Stimulated activated effector memory CD8-positive, alpha-beta T cell treated with anti-CD3 and anti-CD28 coated beads, Interleukin-12 subunit alpha, Interleukin-12 subunit beta, amount 100 ng/mL, for 72 hours (primary cell): ENCODE results near the gene HOXC10.
A peak's percentile ranks its signal among the peaks of the same experiment; 100 is the strongest.

ENCODE experiments used
- ATAC-seq: fragments of 150-1000 bp; cut with Tn5 transposase; 2 replicates; pipeline ENCODE4 v1.10.0; 2021
- DNase-seq, 2 donors: peaks; one replicate each; pipeline ENCODE4 v3.0.0; 2021 to 2022; ENCODE audit warnings: low spot score in 2 of 2
- H3K27ac Mint-ChIP-seq: one replicate; pipeline ENCODE4 v1.8.0; 2022; ENCODE audit warnings: mild to moderate bottlenecking, mixed read lengths
- H3K36me3 Mint-ChIP-seq: one replicate; pipeline ENCODE4 v1.8.0; 2022; ENCODE audit warnings: mild to moderate bottlenecking, mixed read lengths
- H3K4me1 Mint-ChIP-seq: one replicate; pipeline ENCODE4 v1.8.0; 2022; ENCODE audit warnings: mixed read lengths
- H3K4me3 Mint-ChIP-seq: one replicate; pipeline ENCODE4 v1.8.0; 2022; ENCODE audit warnings: mild to moderate bottlenecking, mixed read lengths
- H3K9me3 Mint-ChIP-seq: one replicate; pipeline ENCODE4 v1.8.0; 2022; ENCODE audit warnings: mixed read lengths

The HOXC10 gene

DNA sequence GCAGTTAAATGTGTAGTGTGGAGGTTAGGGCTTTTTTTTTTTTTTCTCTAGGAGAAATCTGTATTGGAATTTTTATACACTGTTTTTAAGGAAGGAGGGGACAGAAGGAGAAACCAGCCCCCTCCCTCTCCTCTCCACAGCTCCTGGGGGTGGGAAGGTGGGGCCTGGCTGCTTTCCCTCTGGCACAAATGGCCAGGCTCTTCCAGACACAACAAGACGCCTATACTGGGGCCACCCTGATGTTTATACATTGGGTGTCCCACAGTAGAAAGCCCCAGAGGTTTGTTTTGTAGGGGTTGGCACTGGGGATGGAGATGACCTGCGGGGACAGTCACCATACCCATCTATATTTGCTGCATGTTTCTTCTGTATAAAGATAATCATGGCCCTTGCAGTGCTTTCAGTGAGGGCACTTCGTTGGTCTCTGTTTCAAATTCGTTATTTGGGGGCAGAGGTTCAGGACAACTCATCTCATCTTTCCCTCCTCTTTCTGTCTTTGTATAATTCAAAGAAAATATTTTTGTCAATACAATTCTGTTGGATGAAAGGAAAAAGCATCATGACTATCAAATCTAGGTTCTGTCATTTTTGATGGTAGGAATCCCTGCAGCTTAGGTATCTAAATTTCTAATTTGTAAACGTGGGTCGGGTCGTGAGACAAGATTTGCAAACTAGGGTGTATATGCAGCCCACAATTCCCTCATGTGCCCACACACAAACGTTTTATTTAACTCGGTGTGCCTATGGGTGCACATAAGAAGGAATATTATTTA lies 7.9 kb upstream of the HOXC10 start:
- ATAC-seq: no peak
- H3K4me1 Mint-ChIP-seq: peaks cover 32% of the 10 kb centered on the region
- H3K36me3 Mint-ChIP-seq: peaks cover 4% of the 10 kb centered on the region
- H3K9me3 Mint-ChIP-seq: no peaks in the 10 kb centered on the region
- H3K27ac Mint-ChIP-seq: no peak overlapping the region
- no peak for DNase-seq
- H3K4me3 Mint-ChIP-seq: no peak overlapping the region

DNA sequence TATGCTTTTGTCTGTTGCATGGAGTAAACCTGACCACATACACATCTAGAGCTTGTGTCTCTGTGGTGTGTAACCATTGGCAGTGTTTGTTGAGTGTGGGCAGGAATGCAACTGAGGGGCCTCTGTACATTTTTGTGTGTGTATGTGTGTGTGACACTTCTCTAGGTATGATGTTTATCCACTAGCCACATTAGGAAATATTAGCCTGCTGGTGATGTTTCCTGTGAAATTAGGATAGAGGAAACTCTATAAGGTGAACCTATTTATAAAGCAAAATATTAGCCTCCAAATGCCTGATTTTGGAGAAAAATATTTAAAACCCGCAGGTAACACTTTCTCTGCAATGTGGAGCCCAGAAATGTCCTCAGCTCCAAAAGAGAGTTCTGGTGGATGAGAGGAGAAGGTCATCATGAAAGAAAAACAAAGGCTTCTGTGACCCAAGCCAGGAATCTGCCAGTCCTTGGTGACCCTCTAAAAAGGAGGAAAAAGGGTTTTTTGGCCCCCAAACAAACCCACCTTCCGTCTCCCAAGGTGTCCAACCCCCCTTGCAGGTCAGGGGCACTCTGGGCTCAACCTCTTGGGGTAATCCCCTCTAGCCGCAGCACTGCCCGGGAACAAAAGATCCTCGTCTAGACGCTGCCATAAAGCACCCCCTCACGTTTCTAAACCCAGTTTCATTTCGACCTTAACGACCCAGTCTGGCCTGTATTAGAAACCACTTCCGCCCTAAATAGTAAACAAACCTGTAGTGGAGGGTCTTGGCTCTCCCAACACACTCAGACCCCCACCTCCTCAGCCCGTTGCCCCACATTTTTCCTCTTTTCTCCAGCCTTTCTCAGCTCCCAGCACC lies 7.1 kb upstream of the HOXC10 start:
- Mint-ChIP-seq H3K36me3 (peaks cover 4% of the 10 kb centered on the region), H3K4me1 (peaks cover 32% of the 10 kb centered on the region), H3K4me3 (no peak overlapping the region), H3K27ac (no peak overlapping the region), H3K9me3 (no peaks in the 10 kb centered on the region)
- DNase-seq: no peak
- ATAC-seq: no peak

DNA sequence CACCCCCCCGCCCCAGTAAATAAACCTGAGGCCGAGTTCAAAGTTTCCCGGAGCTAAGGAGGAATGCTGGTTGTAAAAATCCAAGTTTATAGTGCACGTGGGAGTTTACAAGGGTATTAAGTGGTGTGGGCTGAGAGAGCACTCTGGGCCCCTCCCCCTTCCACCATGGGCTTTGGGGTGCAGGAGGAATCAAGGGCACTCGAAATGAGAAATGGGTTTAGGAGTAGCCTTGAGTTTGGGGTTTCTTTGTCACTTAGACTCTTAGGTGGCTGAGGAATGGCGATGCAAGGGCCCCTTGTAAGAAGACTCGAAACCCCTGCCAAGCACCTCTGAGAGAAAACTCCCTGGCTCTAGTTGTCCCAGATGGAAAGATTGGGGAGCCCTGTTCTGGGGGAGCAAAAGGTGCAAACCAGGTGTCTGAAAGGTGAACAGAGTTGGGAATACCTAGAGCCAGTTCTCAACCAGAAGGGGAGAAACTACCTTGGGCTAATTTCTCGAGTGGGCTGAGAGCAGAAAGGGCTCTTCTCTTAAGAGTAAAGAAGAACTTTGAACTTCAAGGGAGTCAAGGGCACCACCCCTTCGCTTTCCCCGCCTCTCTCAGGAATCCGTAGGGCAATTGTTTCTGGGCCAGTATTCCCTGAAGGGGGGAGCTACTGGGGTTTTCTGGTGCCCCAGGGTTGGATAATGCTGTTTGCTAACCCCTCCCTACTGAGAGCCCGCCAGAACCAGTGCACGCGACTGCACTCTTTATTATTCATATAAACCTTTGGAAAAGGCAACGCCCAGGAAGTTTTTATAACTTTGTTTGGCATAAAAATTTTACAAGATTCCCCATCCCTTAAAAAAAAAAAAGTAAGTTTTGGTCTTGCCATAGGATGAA lies 6.2 kb upstream of the HOXC10 start:
- no peak overlapping the region for H3K27ac Mint-ChIP-seq
- no peak overlapping the region for H3K4me3 Mint-ChIP-seq
- no peak for ATAC-seq
- peaks cover 4% of the 10 kb centered on the region for H3K36me3 Mint-ChIP-seq
- H3K4me1 Mint-ChIP-seq: peaks cover 30% of the 10 kb centered on the region
- no peaks in the 10 kb centered on the region for H3K9me3 Mint-ChIP-seq
- DNase-seq: no peak

DNA sequence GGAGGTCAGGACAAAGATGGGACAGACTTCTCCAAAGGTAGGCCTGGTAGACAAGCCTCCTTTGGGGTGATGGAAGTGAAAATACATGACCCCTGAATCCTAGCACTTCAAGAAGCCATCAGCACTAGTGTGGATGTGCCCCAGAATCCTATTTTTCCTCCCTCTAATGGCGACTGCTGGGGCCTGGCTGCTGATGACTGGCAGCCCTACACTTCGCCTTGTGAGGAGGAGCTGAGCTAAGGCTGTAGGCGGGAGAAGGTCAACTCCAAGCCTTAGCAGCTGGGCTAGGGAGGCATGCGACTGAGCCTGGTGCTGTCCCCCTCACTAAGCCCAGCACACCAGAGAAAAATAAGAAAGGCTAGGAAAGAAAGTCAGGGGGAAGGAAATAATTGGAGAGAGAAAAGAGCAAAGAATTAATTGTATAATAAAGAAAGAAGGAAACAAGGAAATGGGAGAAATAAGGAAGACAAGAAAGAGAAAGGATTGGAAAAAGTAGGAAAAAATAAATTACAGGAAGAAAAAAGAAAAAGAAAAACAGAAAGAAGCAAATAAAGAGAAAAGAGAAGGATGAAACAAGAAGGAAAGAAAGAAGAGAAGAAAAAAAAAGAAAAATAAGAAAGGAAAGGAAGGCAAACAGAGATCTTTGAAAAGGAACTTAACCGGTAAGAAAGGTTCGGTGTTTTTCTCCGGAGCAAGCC lies 4.7 kb upstream of the HOXC10 start:
- Mint-ChIP-seq H3K9me3 (no peaks in the 10 kb centered on the region), H3K36me3 (peaks cover 12% of the 10 kb centered on the region), H3K4me3 (no peak overlapping the region), H3K27ac (no peak overlapping the region), H3K4me1 (peaks cover 33% of the 10 kb centered on the region)
- no peak for ATAC-seq
- no peak for DNase-seq

DNA sequence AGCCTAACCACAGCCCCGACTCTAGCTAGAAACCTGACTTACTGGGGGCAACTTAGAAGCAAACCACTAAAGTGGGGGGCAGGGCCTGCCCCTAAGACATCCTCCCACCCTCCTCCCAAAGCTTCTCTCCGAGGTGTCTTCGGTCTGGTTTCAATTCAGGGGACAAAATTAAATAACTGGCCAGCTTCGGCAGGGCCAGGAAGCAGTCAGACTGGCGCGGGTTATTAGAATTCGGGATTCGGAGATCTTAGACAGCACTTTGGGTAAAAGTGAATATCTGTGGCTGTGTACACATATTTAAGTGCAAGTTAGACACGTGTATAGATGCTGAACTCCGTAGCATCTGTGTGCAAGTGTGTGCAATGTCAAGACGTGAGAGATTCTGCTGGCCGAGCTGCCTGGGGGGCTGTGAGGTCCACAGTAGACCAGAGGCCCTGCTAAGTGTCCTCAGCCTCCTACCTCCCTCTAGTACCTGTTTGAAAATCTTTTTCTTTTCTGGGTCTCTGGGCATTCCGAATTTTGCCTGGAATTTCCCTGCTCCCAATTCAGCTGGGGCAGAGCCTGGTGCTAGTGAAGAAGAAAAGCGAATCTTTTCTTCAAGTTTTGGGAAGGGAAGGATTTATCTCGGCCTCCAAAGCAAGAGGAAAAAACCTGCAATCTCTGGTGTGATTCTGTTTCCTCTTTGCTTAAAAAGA lies 4.0 kb upstream of the HOXC10 start:
- Mint-ChIP-seq H3K36me3 (peaks cover 13% of the 10 kb centered on the region), H3K27ac (no peak overlapping the region), H3K9me3 (no peaks in the 10 kb centered on the region), H3K4me1 (peaks cover 32% of the 10 kb centered on the region), H3K4me3 (no peak overlapping the region)
- ATAC-seq: no peak
- no peak for DNase-seq

DNA sequence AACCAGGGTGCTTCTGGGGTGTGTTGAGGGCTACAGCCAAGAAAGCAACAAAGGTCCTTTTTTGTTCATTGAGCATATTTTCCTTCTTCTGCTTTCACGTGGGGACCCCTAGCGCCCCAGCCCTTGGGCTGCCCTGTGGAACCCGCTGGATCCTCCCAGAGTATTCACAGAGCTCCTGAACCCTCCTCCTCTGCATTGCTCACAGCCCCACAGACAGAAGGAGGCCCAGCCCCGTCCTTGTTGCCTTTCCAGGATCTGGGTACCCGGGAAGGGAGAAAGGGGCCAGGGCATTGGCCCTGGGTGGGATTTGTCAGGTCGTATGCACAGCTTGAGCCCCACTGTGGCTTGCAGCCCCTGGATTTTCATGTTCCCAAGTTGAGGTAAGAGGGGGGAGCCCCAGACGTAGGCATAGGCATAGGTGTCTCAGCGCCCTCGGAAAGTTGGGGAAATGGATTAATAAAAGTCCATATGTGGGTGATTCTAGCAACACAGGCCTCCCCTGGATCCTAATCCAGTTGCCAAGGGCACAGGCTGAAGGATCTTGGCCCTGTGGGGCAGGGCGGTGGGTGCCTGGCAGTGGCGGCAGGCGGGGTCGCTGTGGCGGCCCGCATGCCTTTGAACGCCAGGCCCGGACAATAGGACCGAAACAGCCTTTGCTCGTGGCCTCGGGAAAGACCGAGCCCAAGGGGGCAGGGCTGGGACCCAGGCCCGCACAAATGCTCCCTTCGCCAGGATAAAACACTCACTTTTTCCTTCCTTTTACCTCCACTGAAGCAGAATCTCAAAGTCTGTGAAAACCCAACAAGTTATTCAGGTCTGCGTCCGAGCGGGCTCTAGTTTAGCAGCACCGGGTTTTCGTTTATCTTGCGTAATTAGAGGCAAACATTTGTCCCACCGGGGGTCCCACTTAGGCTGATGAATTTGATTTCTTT lies 3.0 kb upstream of the HOXC10 start:
- no peak for ATAC-seq
- H3K36me3 Mint-ChIP-seq: peaks cover 13% of the 10 kb centered on the region
- no peak overlapping the region for H3K4me3 Mint-ChIP-seq
- H3K27ac Mint-ChIP-seq: no peak overlapping the region
- H3K9me3 Mint-ChIP-seq: no peaks in the 10 kb centered on the region
- H3K4me1 Mint-ChIP-seq: peaks cover 36% of the 10 kb centered on the region
- DNase-seq: no peak

DNA sequence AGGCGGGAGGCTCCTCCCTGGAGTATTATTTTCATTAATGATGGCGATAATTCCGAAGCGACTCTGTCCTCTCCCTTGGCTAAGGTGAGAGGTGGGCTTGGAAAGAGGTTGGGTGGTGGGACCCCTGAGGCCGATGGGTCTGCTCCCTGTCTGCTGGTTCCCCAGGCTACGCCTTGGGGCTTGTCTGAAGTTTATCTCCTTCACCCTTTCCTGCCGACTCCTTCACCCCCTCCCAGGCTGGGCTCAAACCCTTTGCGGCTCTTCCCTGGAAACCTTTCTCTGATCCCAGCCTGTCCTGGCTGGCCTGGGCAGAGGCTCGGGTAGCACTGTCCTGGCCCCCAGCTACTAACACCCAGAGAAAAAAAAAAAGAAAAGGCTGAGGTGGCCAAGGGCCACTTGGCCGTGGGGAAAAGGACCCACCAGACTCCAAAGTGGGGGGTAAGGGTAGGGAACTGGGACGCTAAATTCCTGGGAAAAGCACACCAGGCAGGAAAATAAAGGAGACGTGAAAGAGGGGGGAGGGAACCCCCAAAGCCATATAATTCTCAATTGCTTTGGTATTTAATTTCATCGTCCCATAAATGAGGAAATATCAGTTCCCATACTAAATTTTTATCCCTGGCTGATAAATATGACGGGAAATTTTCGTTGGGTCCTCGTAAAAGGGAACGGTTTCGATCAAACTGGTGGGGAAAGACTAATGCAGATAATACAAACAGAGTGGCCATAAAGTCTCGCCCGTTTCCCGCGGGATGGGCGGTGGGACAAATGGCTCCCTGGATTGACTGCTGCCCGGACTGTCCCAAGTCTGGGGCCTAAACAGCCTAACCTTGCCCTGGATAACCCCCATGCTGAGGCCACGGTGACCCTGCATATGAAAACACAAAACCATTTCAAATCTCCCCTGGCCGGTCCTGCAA lies 2.0 kb upstream of the HOXC10 start:
- Mint-ChIP-seq H3K4me1 (peaks cover 36% of the 10 kb centered on the region), H3K9me3 (no peaks in the 10 kb centered on the region), H3K4me3 (no peak overlapping the region), H3K27ac (no peak overlapping the region), H3K36me3 (peaks cover 13% of the 10 kb centered on the region)
- DNase-seq: no peak
- ATAC-seq: no peak

DNA sequence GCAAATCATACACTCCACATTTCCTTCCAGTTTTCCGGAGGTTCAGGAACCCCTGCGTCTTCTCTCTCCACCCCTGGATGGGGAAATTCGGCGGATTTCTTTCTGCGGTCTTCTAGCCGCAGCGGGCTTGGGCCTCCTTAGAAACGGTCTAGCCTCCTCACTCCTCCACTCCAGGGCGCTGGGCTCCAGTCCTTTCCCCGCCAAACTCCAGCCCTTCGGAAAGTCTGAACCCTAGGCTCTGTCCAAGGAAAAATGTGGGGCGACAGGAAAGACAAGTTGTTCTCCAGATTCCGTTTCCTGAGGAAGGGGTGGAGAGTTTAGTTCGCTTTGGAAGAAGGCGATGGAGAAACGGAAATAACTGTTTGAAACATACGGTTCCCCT lies 1.4 kb upstream of the HOXC10 start:
- Mint-ChIP-seq H3K4me3 (no peak overlapping the region), H3K9me3 (no peaks in the 10 kb centered on the region), H3K4me1 (peaks cover 35% of the 10 kb centered on the region), H3K36me3 (peaks cover 13% of the 10 kb centered on the region), H3K27ac (no peak overlapping the region)
- no peak for DNase-seq
- no peak for ATAC-seq

DNA sequence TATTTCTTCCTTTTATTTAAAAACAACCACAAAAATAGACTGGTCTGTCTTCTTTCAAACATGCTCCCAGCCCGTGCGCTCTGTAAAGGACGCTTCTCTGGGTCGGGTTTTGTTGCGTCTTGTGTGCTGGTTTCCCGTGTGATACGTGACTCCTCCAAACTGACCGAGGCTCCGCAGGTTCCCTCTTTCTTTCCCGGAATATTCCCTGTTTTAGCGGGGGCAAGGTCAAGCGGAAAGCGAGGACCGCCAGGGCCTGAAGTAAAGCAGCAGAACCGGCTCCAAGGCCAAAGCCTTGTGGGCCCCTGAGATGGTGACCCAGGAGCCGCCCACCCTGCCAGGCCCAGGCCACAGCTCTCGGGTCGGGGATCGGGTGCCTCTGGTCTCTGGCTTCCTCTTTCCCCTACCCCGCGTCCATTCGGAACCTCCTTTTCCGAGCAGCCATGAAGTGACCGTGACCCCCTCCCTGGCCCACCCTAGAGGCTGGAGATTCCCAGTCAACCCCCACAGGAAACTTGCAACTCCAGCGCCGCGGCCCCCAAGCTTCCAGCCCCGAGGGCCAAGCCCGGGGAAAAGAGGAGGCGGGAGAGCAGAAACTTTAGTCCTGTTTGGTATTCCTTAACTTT lies 885 bp upstream of the HOXC10 start:
- H3K36me3 Mint-ChIP-seq: peaks cover 13% of the 10 kb centered on the region
- peaks cover 39% of the 10 kb centered on the region for H3K4me1 Mint-ChIP-seq
- H3K4me3 Mint-ChIP-seq: no peak overlapping the region
- DNase-seq (no peak), ATAC-seq (no peak)
- H3K27ac Mint-ChIP-seq: no peak overlapping the region
- H3K9me3 Mint-ChIP-seq: no peaks in the 10 kb centered on the region

DNA sequence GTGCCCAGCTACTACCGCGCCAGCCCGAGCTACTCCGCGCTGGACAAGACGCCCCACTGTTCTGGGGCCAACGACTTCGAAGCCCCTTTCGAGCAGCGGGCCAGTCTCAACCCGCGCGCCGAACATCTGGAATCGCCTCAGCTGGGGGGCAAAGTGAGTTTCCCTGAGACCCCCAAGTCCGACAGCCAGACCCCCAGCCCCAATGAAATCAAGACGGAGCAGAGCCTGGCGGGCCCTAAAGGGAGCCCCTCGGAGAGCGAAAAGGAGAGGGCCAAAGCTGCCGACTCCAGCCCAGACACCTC lies 697 bp downstream of the HOXC10 start:
- Mint-ChIP-seq H3K4me1 (peaks cover 54% of the 10 kb centered on the region), H3K27ac (no peak overlapping the region), H3K9me3 (no peaks in the 10 kb centered on the region), H3K4me3 (peak overlapping the region; percentile 63), H3K36me3 (peaks cover 9% of the 10 kb centered on the region)
- DNase-seq (no peak), ATAC-seq (no peak)

DNA sequence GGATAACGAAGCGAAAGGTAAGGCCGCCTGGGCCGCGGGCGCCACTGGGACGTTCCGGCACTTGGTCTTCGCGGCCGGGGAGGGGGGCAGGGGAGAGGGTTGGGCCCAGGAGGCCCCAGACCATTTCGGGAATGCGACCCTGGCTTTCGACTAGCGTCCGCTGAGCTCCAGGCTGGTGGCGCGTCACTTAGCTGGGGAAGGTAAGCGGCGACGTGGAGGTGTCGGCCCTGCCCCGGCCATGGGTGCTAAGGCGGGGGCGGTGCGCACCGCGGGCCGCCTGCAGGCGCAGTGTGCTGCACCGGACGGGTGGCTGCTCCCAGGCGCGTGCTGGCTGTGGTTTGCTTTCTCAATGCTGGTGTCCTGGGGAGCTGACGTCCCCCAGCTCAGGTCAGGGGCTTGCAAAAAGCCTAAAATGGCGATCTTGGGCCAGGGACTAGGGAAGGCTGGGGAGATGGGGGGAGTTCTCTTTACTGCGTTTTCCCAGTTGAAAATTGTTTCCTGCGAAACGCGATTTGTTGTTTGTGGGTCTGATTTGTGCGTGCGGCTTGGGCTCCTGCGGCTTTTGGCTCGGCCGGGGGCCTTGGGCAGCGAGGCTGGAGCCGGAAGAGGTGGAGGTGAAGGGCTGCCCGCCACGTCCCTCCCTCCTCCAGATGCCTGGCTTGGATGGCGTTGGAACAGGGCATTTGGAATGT lies 1.2 kb downstream of the HOXC10 start:
- ATAC-seq (peak; percentile 66), DNase-seq (no peak)
- no peaks in the 10 kb centered on the region for H3K9me3 Mint-ChIP-seq
- peaks cover 9% of the 10 kb centered on the region for H3K36me3 Mint-ChIP-seq
- no peak overlapping the region for H3K27ac Mint-ChIP-seq
- H3K4me3 Mint-ChIP-seq: peak overlapping the region; percentile 63
- peaks cover 59% of the 10 kb centered on the region for H3K4me1 Mint-ChIP-seq
